ENCODE results near the gene LRP5. TPM values are rescaled to one million over a fixed set of nuclear protein-coding genes. Genes with fewer than 3 reads are reported as not detected.

LRP5 gene
- total RNA-seq, 1 donor from 2014 or later = 9.4 TPM

DNA sequence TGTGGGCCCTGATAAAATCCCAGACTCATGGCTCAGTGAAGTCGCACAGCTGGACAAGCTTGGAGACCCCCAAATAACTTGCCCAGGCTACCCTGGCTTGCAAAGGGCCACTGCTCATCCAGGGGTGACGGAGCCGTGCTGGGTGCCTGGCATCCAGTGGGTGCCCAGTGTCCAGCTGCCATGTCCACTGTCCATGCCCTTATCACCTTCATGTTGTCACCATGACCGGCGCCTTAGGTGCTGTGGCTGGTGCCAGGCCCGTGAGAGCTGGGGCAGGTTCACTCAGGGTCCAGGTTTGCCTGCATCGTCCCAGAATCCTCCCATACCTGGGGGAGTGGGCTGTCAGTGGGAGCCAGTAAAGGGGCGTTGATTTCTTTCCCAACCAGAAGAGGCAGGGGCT, 57.4 kb downstream of the LRP5 start:
- Mint-ChIP-seq H3K4me3 (ENCODE audit: low read depth) (no peak overlapping the region), H3K36me3 (ENCODE audit: low read depth) (no peaks in the 10 kb centered on the region), H3K9me3 (no peaks in the 10 kb centered on the region), H3K27ac (no peak overlapping the region), H3K27me3 (ENCODE audit: low read depth) (peaks cover 2% of the 10 kb centered on the region), H3K4me1 (ENCODE audit: low read depth) (peaks cover 2% of the 10 kb centered on the region)
- no peak for DNase-seq (ENCODE audit: low spot score)
- intact Hi-C loops (cut with micrococcal nuclease) = no loop called here

DNA sequence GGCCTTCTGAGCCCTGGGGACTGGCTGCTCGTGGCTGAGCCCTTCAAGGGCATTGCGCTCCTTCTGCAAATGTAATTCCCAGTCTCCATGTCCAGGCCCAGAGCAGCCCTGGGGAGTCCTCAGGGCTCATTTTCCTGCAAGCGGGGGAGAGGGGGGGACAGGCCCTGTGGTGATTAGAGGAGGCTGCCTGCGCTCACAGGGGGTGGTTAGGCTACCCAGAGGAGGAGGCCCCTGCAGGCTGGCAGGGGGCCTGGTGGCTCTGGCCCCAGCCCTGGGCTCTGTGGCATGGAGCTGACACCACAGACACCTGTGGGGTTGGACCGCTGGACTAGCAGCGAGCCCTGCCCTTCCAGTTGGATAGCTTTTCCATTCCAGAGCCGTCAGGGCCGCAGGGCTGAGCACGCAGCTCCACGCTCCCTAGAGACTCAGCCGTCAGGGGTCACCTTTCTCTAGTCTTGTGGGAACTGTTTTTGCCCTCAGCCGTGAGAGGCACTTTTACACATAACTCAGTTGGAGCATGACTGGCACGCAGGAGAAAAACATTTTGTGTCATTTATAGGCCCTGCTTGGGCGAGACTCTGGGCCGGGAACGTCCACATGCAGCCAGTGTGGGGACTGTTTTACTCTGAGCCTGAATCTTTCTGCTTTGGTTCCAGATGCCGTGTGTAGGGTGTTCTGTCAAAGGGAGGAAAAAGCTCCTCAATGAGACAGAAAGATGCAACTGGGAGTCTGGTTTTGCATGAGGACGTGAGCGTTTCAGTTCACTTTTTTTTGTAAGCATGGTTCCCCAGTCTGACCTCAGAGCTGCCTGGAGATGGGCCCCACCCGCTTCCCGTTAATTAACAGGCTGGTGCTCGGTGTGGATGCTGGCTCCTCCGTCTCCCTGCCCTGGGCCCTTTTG, 58.1 kb downstream of the LRP5 start:
- Mint-ChIP-seq H3K27ac (no peak overlapping the region), H3K27me3 (ENCODE audit: low read depth) (peaks cover 2% of the 10 kb centered on the region), H3K4me1 (ENCODE audit: low read depth) (no peaks in the 10 kb centered on the region), H3K36me3 (ENCODE audit: low read depth) (no peaks in the 10 kb centered on the region), H3K4me3 (ENCODE audit: low read depth) (no peak overlapping the region), H3K9me3 (no peaks in the 10 kb centered on the region)
- no peak for DNase-seq (ENCODE audit: low spot score)
- intact Hi-C loops (cut with micrococcal nuclease) = no loop called here

DNA sequence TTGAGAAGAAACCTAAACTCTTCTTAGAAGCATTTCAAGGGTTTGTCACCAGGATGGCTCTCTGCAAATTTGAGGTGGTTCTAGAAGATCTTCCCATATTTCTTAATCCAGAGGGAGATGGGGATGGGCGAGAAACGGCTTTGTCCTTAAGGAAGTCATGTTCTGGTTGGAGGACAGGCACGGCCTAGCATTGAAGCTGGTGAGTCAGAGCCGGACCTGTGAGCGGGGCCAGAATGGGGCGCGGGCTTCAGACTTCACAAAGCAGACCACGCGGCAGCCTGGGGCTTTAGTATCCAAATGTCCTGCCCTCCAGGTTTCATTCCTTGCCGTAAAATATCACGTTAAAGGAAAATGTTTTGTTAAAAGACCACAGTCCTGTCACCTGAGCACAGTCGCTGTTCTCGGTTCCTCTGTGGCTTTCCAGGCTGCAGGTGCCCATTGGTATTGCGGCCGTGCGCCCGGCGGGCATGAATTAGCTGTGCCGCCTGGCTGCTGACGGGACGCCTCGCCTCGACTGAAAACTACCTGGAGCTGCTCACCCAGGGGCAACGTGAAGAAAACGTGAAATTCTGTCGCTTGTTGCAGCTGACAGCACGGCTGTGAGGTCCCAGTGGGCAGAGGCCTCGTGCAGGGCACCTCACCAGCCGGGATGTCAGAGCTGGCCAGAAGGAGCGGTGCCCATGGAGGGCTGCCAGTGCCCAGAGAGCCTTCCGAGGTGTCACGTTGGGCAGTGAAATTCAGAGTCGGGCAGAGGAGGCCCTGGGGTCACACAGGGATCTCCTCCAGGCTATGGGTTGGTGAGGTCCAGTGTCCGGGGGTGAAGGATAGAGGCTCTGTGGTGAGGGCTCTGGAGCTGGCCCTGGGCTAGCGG, 59.0 kb downstream of the LRP5 start:
- no peak overlapping the region for H3K27ac Mint-ChIP-seq
- H3K9me3 Mint-ChIP-seq = no peaks in the 10 kb centered on the region
- intact Hi-C loops (cut with micrococcal nuclease) = no loop called here
- no peaks in the 10 kb centered on the region for H3K36me3 Mint-ChIP-seq (ENCODE audit: low read depth)
- DNase-seq (ENCODE audit: low spot score) = no peak
- no peaks in the 10 kb centered on the region for H3K4me1 Mint-ChIP-seq (ENCODE audit: low read depth)
- H3K4me3 Mint-ChIP-seq (ENCODE audit: low read depth) = no peak overlapping the region
- peaks cover 2% of the 10 kb centered on the region for H3K27me3 Mint-ChIP-seq (ENCODE audit: low read depth)

DNA sequence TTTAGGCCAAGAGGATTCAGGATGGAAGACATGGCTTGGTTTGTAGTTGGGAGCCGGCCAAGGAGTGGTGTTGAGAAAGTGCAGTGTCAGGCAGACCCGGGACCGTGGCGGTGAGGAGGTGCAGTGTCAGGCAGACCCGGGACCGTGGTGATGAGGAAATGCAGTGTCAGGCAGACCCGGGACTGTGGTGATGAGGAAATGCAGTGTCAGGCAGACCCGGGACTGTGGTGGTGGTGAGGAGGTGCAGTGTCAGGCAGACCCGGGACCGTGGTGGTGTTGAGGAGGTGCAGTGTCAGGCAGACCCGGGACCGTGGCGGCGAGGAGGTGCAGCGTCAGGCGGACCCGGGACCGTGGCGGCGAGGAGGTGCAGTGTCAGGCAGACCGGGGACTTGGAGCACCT, 59.7 kb downstream of the LRP5 start:
- DNase-seq (ENCODE audit: low spot score) = no peak
- Mint-ChIP-seq H3K27me3 (ENCODE audit: low read depth) (peaks cover 2% of the 10 kb centered on the region), H3K9me3 (no peaks in the 10 kb centered on the region), H3K36me3 (ENCODE audit: low read depth) (no peaks in the 10 kb centered on the region), H3K27ac (no peak overlapping the region), H3K4me3 (ENCODE audit: low read depth) (no peak overlapping the region), H3K4me1 (ENCODE audit: low read depth) (no peaks in the 10 kb centered on the region)
- intact Hi-C loops (cut with micrococcal nuclease) = no loop called here

DNA sequence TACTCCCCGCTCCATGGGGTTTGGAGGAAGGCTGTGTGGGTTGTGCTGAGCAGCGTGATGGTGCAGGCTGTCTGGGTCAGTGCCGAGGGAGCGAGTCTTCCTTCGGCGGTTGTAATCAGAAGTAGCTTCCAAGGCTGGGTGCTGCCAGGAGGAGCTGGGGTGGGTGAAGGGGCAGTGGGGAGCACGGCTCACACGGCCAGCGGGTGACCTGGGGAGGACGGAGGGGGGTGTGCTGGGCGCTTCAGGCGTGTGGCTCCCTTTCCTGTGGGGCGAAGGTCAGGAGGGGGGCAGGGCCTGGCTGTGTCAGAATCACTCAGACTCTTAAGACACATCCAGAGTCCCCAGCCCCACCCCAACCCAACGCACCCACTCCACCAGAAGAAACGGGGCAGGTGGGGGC, 60.2 kb downstream of the LRP5 start:
- Mint-ChIP-seq H3K36me3 (ENCODE audit: low read depth) (no peaks in the 10 kb centered on the region), H3K9me3 (no peaks in the 10 kb centered on the region), H3K4me1 (ENCODE audit: low read depth) (no peaks in the 10 kb centered on the region), H3K4me3 (ENCODE audit: low read depth) (no peak overlapping the region), H3K27me3 (ENCODE audit: low read depth) (peaks cover 2% of the 10 kb centered on the region), H3K27ac (no peak overlapping the region)
- intact Hi-C loops (cut with micrococcal nuclease) = no loop called here
- no peak for DNase-seq (ENCODE audit: low spot score)

GRCh38 chr11:68373189-68373814, 60.9 kb downstream of the LRP5 start:
- no peaks in the 10 kb centered on the region for H3K9me3 Mint-ChIP-seq
- H3K27ac Mint-ChIP-seq = no peak overlapping the region
- no peak overlapping the region for H3K4me3 Mint-ChIP-seq (ENCODE audit: low read depth)
- no peak for DNase-seq (ENCODE audit: low spot score)
- intact Hi-C loops (cut with micrococcal nuclease) = no loop called here
- no peaks in the 10 kb centered on the region for H3K4me1 Mint-ChIP-seq (ENCODE audit: low read depth)
- no peaks in the 10 kb centered on the region for H3K36me3 Mint-ChIP-seq (ENCODE audit: low read depth)
- H3K27me3 Mint-ChIP-seq (ENCODE audit: low read depth) = peaks cover 2% of the 10 kb centered on the region

GRCh38 chr11:68373815-68374501, 61.6 kb downstream of the LRP5 start:
- H3K4me3 Mint-ChIP-seq (ENCODE audit: low read depth) = no peak overlapping the region
- intact Hi-C loops (cut with micrococcal nuclease) = no loop called here
- no peak for DNase-seq (ENCODE audit: low spot score)
- no peak overlapping the region for H3K27ac Mint-ChIP-seq
- no peaks in the 10 kb centered on the region for H3K9me3 Mint-ChIP-seq
- no peaks in the 10 kb centered on the region for H3K4me1 Mint-ChIP-seq (ENCODE audit: low read depth)
- H3K36me3 Mint-ChIP-seq (ENCODE audit: low read depth) = no peaks in the 10 kb centered on the region
- H3K27me3 Mint-ChIP-seq (ENCODE audit: low read depth) = peaks cover 2% of the 10 kb centered on the region

GRCh38 chr11:68374531-68374930, 62.1 kb downstream of the LRP5 start:
- intact Hi-C loops (cut with micrococcal nuclease) = no loop called here
- Mint-ChIP-seq H3K4me1 (ENCODE audit: low read depth) (peaks cover 4% of the 10 kb centered on the region), H3K27ac (no peak overlapping the region), H3K4me3 (ENCODE audit: low read depth) (no peak overlapping the region), H3K36me3 (ENCODE audit: low read depth) (no peaks in the 10 kb centered on the region), H3K27me3 (ENCODE audit: low read depth) (peaks cover 2% of the 10 kb centered on the region), H3K9me3 (no peaks in the 10 kb centered on the region)
- DNase-seq (ENCODE audit: low spot score) = no peak

DNA sequence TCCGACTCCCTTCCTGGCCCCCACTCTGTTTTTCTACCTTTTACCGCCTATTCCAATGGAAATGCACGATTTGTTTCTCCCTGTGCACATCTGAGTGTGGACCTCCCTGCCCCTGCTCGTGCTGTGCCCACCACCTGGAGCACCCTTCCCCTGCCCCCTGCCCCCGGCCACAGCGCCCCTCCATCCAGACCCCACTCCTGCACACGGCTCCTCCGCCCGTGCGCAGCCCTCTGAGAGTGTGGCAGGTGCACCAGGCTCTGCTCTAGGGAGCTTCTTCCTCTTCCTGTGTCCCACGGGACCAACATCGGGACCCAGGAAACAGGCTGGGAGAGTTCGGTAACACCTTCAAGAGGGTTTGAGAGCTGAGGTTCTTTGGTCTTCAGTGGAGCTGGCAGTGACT, 62.9 kb downstream of the LRP5 start:
- Mint-ChIP-seq H3K9me3 (no peaks in the 10 kb centered on the region), H3K4me1 (ENCODE audit: low read depth) (peaks cover 12% of the 10 kb centered on the region), H3K27ac (no peak overlapping the region), H3K36me3 (ENCODE audit: low read depth) (no peaks in the 10 kb centered on the region), H3K27me3 (ENCODE audit: low read depth) (peaks cover 4% of the 10 kb centered on the region), H3K4me3 (ENCODE audit: low read depth) (no peak overlapping the region)
- intact Hi-C loops (cut with micrococcal nuclease) = no loop called here
- no peak for DNase-seq (ENCODE audit: low spot score)

DNA sequence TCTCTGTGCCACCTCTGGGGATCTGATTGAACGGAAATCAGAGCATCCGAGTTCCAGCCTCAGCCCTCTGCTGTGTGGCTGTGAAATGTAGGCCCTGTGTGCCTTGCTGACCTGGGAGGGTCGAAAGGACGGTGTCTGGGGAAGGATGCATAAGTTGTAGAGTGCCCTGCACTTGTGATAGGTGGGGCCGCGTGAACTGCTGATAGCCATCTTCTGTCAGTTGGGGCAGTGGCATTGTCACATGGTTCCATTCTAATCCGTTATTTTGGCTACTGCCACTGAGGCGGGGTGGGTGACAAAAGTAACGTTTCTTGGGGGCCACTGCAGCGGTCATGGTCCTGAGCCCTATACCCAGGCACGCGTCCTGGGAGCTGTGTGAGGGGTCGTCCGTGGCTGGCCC, 63.4 kb downstream of the LRP5 start:
- H3K4me3 Mint-ChIP-seq (ENCODE audit: low read depth) = no peak overlapping the region
- DNase-seq (ENCODE audit: low spot score) = no peak
- no peaks in the 10 kb centered on the region for H3K36me3 Mint-ChIP-seq (ENCODE audit: low read depth)
- H3K27ac Mint-ChIP-seq = no peak overlapping the region
- intact Hi-C loops (cut with micrococcal nuclease) = no loop called here
- peaks cover 4% of the 10 kb centered on the region for H3K27me3 Mint-ChIP-seq (ENCODE audit: low read depth)
- H3K4me1 Mint-ChIP-seq (ENCODE audit: low read depth) = peaks cover 15% of the 10 kb centered on the region
- no peaks in the 10 kb centered on the region for H3K9me3 Mint-ChIP-seq

DNA sequence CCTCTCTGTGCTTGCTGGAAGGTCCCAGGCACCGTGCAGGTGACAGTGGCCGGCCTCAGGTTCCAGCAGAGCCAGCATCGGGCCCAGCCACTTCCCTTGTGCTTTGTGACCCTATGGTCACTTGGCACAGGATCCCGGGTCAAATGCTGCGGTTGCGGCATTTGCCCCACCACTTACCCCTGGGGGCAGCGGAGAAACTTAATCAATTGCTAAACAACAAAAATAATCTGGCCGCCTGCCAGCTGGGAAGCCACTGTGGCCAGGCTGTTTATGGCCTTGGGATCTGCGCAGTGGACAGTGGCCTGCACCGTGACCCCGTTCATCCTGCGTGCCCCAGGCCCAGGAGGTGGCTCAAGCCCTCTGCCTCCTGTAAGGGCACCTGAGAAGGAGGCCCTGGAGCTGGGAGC, 65.0 kb downstream of the LRP5 start:
- Mint-ChIP-seq H3K27ac (no peak overlapping the region), H3K27me3 (ENCODE audit: low read depth) (peaks cover 4% of the 10 kb centered on the region), H3K4me1 (ENCODE audit: low read depth) (peaks cover 20% of the 10 kb centered on the region)

DNA sequence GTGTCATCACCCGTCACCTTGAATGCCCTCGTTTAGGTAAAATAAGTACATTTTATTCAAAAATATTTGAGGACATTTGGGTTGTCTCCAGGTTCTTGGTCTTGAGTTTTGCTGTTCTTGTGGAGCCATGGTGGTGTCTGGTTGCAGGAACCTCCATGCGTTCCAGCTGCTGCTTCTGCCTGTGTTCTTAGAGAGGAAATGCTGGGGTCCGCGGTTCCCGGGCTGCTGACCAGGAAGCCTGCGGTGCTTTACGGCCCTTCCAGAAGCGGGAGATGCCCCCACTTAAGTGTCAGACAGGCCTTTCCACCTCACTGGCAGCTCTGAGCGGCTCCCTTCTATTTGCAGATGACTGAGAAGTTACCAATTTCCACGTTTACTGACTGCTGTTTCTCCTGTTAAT, 66.8 kb downstream of the LRP5 start:
- DNase-seq (ENCODE audit: low spot score) = no peak
- peaks cover 20% of the 10 kb centered on the region for H3K4me1 Mint-ChIP-seq (ENCODE audit: low read depth)
- no peak overlapping the region for H3K4me3 Mint-ChIP-seq (ENCODE audit: low read depth)
- H3K36me3 Mint-ChIP-seq (ENCODE audit: low read depth) = no peaks in the 10 kb centered on the region
- intact Hi-C loops (cut with micrococcal nuclease) = no loop called here
- H3K9me3 Mint-ChIP-seq = no peaks in the 10 kb centered on the region
- H3K27ac Mint-ChIP-seq = no peak overlapping the region
- peaks cover 2% of the 10 kb centered on the region for H3K27me3 Mint-ChIP-seq (ENCODE audit: low read depth)

More for the DNA sequence above, 65.0 kb downstream of the LRP5 start:
- H3K4me3 Mint-ChIP-seq (ENCODE audit: low read depth) = no peak overlapping the region
- intact Hi-C loops (cut with micrococcal nuclease) = no loop called here
- no peaks in the 10 kb centered on the region for H3K9me3 Mint-ChIP-seq
- H3K36me3 Mint-ChIP-seq (ENCODE audit: low read depth) = no peaks in the 10 kb centered on the region
- DNase-seq (ENCODE audit: low spot score) = no peak
